Measurements from ENCODE around the gene ANKRD28. TPM values are rescaled to one million over a fixed set of nuclear protein-coding genes. Genes with fewer than 3 reads are reported as not detected.

ANKRD28 gene
- total and polyA plus RNA-seq, 2 of the 13 experiments (the other 11 are each of a cell fraction or from before 2014, with no cell fraction given), result 21.0 to 28.9 TPM

DNA sequence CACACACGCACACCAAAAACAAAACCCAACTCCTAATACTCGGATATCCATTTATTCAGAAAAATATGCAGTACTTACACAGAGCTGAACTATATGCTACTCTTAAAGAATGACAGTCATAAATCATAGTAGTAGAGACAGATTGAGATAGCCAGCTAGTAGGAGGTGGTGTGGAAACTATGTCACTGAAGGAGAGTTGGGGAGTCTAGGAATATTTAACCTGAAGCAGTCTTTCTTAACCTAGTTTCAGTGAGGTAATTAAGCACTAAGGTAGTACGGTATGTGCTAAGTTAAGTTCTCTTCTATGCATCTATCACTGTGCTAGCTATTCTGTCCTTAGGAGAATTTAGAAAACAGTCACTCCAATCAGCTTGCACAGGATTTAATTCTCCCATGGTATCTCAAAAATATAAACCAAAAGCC is 54.2 kb downstream of the ANKRD28 start:
- CTCF ChIA-PET (ENCODE audit: low intra/inter-chr PET ratio, low total read pairs), result no interaction called here
- TF ChIP-seq ZNF563 (CRISPR knock-in tag; IDR thresholded peaks at IDR 0.05) (no peak), NAIF1 (CRISPR knock-in tag; IDR thresholded peaks at IDR 0.05; ENCODE audit: borderline replicate concordance) (no peak), ZNF432 (CRISPR knock-in tag; IDR thresholded peaks at IDR 0.05; ENCODE audit: borderline replicate concordance) (no peak), ZFP1 (CRISPR knock-in tag; IDR thresholded peaks at IDR 0.05) (no peak), NFKB2 (CRISPR knock-in tag; IDR thresholded peaks at IDR 0.05; ENCODE audit: borderline replicate concordance) (no peak), RBAK (CRISPR knock-in tag; IDR thresholded peaks at IDR 0.05) (no peak), CBX5 (CRISPR knock-in tag; IDR thresholded peaks at IDR 0.05; ENCODE audit: borderline replicate concordance) (no peak), GATA4 (IDR thresholded peaks at IDR 0.05; ENCODE audit: borderline replicate concordance, low read depth) (no peak), MBNL3 (CRISPR knock-in tag; conservative IDR thresholded peaks at IDR 0.05) (no peak), ZNF670 (CRISPR knock-in tag; IDR thresholded peaks at IDR 0.05; ENCODE audit: borderline replicate concordance) (no peak)
- TF ChIP-seq, protein P1, sequence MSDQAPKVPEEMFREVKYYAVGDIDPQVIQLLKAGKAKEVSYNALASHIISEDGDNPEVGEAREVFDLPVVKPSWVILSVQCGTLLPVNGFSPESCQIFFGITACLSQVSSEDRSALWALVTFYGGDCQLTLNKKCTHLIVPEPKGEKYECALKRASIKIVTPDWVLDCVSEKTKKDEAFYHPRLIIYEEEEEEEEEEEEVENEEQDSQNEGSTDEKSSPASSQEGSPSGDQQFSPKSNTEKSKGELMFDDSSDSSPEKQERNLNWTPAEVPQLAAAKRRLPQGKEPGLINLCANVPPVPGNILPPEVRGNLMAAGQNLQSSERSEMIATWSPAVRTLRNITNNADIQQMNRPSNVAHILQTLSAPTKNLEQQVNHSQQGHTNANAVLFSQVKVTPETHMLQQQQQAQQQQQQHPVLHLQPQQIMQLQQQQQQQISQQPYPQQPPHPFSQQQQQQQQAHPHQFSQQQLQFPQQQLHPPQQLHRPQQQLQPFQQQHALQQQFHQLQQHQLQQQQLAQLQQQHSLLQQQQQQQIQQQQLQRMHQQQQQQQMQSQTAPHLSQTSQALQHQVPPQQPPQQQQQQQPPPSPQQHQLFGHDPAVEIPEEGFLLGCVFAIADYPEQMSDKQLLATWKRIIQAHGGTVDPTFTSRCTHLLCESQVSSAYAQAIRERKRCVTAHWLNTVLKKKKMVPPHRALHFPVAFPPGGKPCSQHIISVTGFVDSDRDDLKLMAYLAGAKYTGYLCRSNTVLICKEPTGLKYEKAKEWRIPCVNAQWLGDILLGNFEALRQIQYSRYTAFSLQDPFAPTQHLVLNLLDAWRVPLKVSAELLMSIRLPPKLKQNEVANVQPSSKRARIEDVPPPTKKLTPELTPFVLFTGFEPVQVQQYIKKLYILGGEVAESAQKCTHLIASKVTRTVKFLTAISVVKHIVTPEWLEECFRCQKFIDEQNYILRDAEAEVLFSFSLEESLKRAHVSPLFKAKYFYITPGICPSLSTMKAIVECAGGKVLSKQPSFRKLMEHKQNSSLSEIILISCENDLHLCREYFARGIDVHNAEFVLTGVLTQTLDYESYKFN (CRISPR knock-in tag; conservative IDR thresholded peaks at IDR 0.05), result no peak
- TF ChIP-seq, protein P2, sequence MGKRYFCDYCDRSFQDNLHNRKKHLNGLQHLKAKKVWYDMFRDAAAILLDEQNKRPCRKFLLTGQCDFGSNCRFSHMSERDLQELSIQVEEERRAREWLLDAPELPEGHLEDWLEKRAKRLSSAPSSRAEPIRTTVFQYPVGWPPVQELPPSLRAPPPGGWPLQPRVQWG (CRISPR knock-in tag; IDR thresholded peaks at IDR 0.05; ENCODE audit: borderline replicate concordance, low read depth), result no peak
- TF ChIP-seq, protein P3, sequence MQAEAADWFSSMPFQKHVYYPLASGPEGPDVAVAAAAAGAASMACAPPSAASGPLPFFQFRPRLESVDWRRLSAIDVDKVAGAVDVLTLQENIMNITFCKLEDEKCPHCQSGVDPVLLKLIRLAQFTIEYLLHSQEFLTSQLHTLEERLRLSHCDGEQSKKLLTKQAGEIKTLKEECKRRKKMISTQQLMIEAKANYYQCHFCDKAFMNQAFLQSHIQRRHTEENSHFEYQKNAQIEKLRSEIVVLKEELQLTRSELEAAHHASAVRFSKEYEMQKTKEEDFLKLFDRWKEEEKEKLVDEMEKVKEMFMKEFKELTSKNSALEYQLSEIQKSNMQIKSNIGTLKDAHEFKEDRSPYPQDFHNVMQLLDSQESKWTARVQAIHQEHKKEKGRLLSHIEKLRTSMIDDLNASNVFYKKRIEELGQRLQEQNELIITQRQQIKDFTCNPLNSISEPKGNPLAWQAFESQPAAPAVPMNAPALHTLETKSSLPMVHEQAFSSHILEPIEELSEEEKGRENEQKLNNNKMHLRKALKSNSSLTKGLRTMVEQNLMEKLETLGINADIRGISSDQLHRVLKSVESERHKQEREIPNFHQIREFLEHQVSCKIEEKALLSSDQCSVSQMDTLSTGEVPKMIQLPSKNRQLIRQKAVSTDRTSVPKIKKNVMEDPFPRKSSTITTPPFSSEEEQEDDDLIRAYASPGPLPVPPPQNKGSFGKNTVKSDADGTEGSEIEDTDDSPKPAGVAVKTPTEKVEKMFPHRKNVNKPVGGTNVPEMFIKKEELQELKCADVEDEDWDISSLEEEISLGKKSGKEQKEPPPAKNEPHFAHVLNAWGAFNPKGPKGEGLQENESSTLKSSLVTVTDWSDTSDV (CRISPR knock-in tag; IDR thresholded peaks at IDR 0.05), result no peak

More for the DNA sequence above, 54.2 kb downstream of the ANKRD28 start:
- intact Hi-C loops (cut with micrococcal nuclease; ENCODE audit: unreplicated experiment), result no loop called here
- no peaks in the 10 kb centered on the region for H3K4me1 ChIP-seq (ENCODE audit: insufficient read depth, low read length)
- DNase-seq (ENCODE audit: low spot score) (no peak), ATAC-seq (no peak), FAIRE-seq (no peak)
- no peak overlapping the region for H2AFZ ChIP-seq (ENCODE audit: low read length)
- H3K4me3 ChIP-seq (replicated peaks in 1 of 3; ENCODE audit: insufficient read depth in 1 of 3, low read depth in 2 of 3, low read length in 3 of 3), result no peak overlapping the region
- no TSS peak for BruUV-seq (replicated peaks)
- no peak overlapping the region for H3K9ac ChIP-seq (ENCODE audit: insufficient read depth, low read depth, low read length)
- no peaks in the 10 kb centered on the region for H3K79me2 ChIP-seq (ENCODE audit: insufficient read depth, low read length)
- POLR2A ChIA-PET, result no interaction called here
- H3K9me3 ChIP-seq (ENCODE audit: low read length), result no peaks in the 10 kb centered on the region
- no peaks in the 10 kb centered on the region for H4K20me1 ChIP-seq (ENCODE audit: insufficient read depth, low read length)
- H3K4me2 ChIP-seq (ENCODE audit: low read depth, low read length), result no peak overlapping the region
- H3K27ac ChIP-seq (ENCODE audit: extremely low read length, insufficient read depth, low read length), result no peak overlapping the region
- peaks cover 2 to 8% of the 10 kb centered on the region in 2 experiments; a peak in 1 of 5 replicates for H3K36me3 ChIP-seq (replicated peaks in 1 of 2; ENCODE audit: control insufficient read depth in 1 of 2, insufficient read depth in 2 of 2, low read length in 2 of 2)
- H3K27me3 ChIP-seq (ENCODE audit: control insufficient read depth in 1 of 2, insufficient read depth in 2 of 2, low read length in 2 of 2), result no peaks in the 10 kb centered on the region
- WGBS (ENCODE audit: low lambda C conversion rate), result 98% methylated on average over 3 of the region's 3 CpGs
- in situ Hi-C loops (cut with HindIII; ENCODE audit: extremely low pct_ligation_motif_present, low pct_unique_long_range_greater_than_20kb), result no loop called here

All from HepG2 (cell line).